C4-2B (cell line): Measurements from ENCODE around the gene UQCR11.

Source experiments
- CTCF ChIP-seq: fragments of 450-650 bp; conservative IDR thresholded peaks from 2 replicates; pipeline ENCODE4 v1.5.1; 2017; ENCODE audit warnings: mild to moderate bottlenecking
- ZFX ChIP-seq: fragments of 450-650 bp; IDR thresholded peaks from 2 replicates; pipeline ENCODE4 v1.6.1; 2017

- TF ChIP-seq CTCF (no peak), ZFX (no peak)
Observed at GRCh38 chr19:1563251-1563650, 42.0 kb downstream of the UQCR11 start.
